DOHH2 (cell line): Measurements from ENCODE around the gene RAP1GAP.

Experiments
- H3F3A ChIP-seq: fragments of 200-600 bp; sonication (generic), shearing (Covaris generic); 2 replicates; pipeline ENCODE4 v1.6.0; 2016; ENCODE audit warnings: antibody characterized with exemption, mild to moderate bottlenecking; ENCODE audit not compliant: control insufficient read depth, insufficient read depth
- H3K27ac ChIP-seq: fragments of 200-600 bp; sonication (generic); 2 replicates; pipeline ENCODE4 v1.5.1; 2014; ENCODE audit warnings: low read depth, mild to moderate bottlenecking, low read length, moderate library complexity
- H3K27me3 ChIP-seq: fragments of 200-600 bp; sonication (generic); 2 replicates; pipeline ENCODE4 v1.6.1; 2014; ENCODE audit warnings: mild to moderate bottlenecking, low read length, mixed read lengths; ENCODE audit not compliant: control insufficient read depth
- H3K36me3 ChIP-seq: fragments of 200-600 bp; sonication (generic); 2 replicates; pipeline ENCODE4 v1.6.1; 2014; ENCODE audit warnings: mild to moderate bottlenecking, low read length, moderate library complexity, mixed read lengths; ENCODE audit not compliant: control insufficient read depth
- H3K4me1 ChIP-seq: fragments of 200-600 bp; sonication (generic); 2 replicates; pipeline ENCODE4 v1.6.1; 2014; ENCODE audit warnings: mild to moderate bottlenecking, low read length, mixed read lengths; ENCODE audit not compliant: control insufficient read depth
- H3K4me2 ChIP-seq: fragments of 200-600 bp; sonication (generic); 2 replicates; pipeline ENCODE4 v1.6.0; 2014; ENCODE audit warnings: mild to moderate bottlenecking, low read length, moderate library complexity
- H3K4me3 ChIP-seq: fragments of 200-600 bp; sonication (generic); 2 replicates; pipeline ENCODE4 v1.5.1; 2014; ENCODE audit warnings: mild to moderate bottlenecking, low read length, mixed read lengths
- H3K79me2 ChIP-seq: fragments of 200-600 bp; sonication (generic); 2 replicates; pipeline ENCODE4 v1.6.1; 2014; ENCODE audit warnings: mild to moderate bottlenecking, low read length, mixed read lengths; ENCODE audit not compliant: control insufficient read depth
- H3K9me2 ChIP-seq: fragments of 200-600 bp; sonication (generic); replicated peaks from 2 replicates; pipeline ENCODE4 v1.6.1; 2014; ENCODE audit warnings: mild to moderate bottlenecking, low read length, mixed read lengths; ENCODE audit not compliant: control insufficient read depth
- H3K9me3 ChIP-seq: fragments of 200-600 bp; sonication (generic); 2 replicates; pipeline ENCODE4 v1.6.1; 2014; ENCODE audit warnings: antibody characterized with exemption, low read length, mixed read lengths; ENCODE audit not compliant: control insufficient read depth, insufficient read depth
- H4K20me1 ChIP-seq: fragments of 200-600 bp; sonication (generic); 2 replicates; pipeline ENCODE4 v1.6.0; 2014; ENCODE audit warnings: low read depth, mild to moderate bottlenecking, antibody characterized with exemption, low read length, moderate library complexity; ENCODE audit not compliant: control insufficient read depth, insufficient read depth
- EZH2phosphoT487 ChIP-seq: fragments of 200-600 bp; sonication (generic); IDR thresholded peaks from 2 replicates; pipeline ENCODE4 v1.6.1; 2017; ENCODE audit warnings: borderline replicate concordance, mild to moderate bottlenecking, antibody characterized with exemption, low read length, moderate library complexity, mixed read lengths
- TF ChIP-seq, protein P1 (sequence below): fragments of 200-600 bp; sonication (generic); IDR thresholded peaks from one replicate; pipeline ENCODE4 v1.5.1; 2014; ENCODE audit warnings: antibody characterized with exemption, mild to moderate bottlenecking, low read depth, low read length; ENCODE audit not compliant: poor library complexity, severe bottlenecking

Gene RAP1GAP

DNA sequence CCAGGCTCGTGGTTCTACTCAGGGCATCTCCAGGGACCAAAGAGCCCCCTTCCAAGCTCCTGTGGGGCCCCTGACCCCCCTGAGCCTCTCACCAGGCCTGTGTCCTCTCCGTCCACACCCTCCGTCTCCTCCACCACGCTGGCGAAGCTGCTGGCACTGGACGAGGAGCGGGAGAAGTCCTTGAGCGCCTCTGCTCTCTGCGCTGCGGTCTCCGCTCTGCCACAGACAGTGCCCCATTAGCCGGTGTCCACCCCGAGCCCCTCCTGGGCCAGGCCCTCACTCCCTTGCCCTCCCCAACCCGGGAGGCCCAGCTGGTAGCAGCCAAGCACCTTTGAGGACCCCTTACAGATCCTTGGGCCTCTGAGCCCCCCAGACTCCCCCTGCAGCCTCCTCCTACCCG, 69.8 kb downstream of the RAP1GAP start:
- Histone ChIP-seq H3K9me2 (no peaks in the 10 kb centered on the region), H4K20me1 (0 out of 2 replicates have a peak, but pooled peaks cover 3% of the 10 kb centered on the region), H3K36me3 (no peaks in the 10 kb centered on the region), H3K27ac (no peak overlapping the region), H3K4me1 (no peaks in the 10 kb centered on the region), H3K79me2 (no peaks in the 10 kb centered on the region), H3K9me3 (no peaks in the 10 kb centered on the region), H3K4me2 (no peak overlapping the region), H3F3A (no peaks in the 10 kb centered on the region), H3K27me3 (no peaks in the 10 kb centered on the region), H3K4me3 (no peak overlapping the region)
- TF ChIP-seq EZH2phosphoT487: no peak
- TF ChIP-seq, protein P1, sequence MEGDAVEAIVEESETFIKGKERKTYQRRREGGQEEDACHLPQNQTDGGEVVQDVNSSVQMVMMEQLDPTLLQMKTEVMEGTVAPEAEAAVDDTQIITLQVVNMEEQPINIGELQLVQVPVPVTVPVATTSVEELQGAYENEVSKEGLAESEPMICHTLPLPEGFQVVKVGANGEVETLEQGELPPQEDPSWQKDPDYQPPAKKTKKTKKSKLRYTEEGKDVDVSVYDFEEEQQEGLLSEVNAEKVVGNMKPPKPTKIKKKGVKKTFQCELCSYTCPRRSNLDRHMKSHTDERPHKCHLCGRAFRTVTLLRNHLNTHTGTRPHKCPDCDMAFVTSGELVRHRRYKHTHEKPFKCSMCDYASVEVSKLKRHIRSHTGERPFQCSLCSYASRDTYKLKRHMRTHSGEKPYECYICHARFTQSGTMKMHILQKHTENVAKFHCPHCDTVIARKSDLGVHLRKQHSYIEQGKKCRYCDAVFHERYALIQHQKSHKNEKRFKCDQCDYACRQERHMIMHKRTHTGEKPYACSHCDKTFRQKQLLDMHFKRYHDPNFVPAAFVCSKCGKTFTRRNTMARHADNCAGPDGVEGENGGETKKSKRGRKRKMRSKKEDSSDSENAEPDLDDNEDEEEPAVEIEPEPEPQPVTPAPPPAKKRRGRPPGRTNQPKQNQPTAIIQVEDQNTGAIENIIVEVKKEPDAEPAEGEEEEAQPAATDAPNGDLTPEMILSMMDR: no peak

DNA sequence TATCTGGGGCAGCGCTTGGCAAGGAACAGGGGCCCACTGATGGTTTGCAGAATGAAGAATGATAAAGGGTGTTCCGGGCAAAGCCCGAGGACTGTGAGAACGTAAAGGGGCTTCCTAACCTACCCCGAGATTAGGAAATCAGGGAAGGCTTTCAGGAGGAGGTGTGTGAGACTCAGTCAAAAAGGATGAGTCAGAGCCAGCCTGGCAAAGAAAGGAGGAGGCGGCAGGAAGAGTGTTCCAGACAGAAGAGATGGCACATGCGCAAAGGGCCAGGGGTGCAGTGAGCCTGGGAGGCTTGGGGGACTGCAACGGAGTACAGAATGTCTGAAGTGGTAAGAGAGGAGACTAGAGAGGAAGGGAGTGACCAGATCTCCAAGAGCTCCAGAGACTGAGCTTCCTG, 70.3 kb downstream of the RAP1GAP start:
- no peaks in the 10 kb centered on the region for H3K9me3 ChIP-seq
- no peak overlapping the region for H3K27ac ChIP-seq
- H3K79me2 ChIP-seq: no peaks in the 10 kb centered on the region
- no peak overlapping the region for H3K4me2 ChIP-seq
- H3K36me3 ChIP-seq: no peaks in the 10 kb centered on the region
- TF ChIP-seq, protein P1: no peak
- TF ChIP-seq EZH2phosphoT487: no peak
- H3K4me3 ChIP-seq: no peak overlapping the region
- 0 out of 2 replicates have a peak, but pooled peaks cover 3% of the 10 kb centered on the region for H4K20me1 ChIP-seq
- no peaks in the 10 kb centered on the region for H3K27me3 ChIP-seq
- no peaks in the 10 kb centered on the region for H3K4me1 ChIP-seq
- H3K9me2 ChIP-seq: no peaks in the 10 kb centered on the region
- no peaks in the 10 kb centered on the region for H3F3A ChIP-seq

DNA sequence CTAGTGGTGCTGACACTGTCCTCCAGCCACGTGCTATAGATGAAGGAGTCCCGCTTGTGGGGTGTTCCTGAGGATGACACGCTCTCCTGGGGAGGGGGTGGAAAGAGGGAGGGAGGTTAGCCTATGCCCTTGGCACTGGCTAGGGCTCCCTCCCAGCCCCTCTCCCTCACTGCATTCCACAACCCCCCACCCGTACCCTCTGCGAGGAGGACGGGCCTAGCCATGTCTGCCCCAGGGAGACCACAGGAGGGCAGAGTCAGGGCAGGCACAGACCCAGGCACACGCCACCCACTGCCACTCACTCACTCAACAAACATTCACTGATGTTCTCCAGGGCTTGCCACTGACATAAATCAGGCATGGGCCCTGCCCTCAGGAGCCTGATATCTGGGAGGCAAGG, 70.7 kb downstream of the RAP1GAP start:
- Histone ChIP-seq H3K9me2 (no peaks in the 10 kb centered on the region), H3K9me3 (no peaks in the 10 kb centered on the region), H3K4me1 (no peaks in the 10 kb centered on the region), H3K27ac (no peak overlapping the region), H4K20me1 (0 out of 2 replicates have a peak, but pooled peaks cover 3% of the 10 kb centered on the region), H3K36me3 (no peaks in the 10 kb centered on the region), H3K27me3 (no peaks in the 10 kb centered on the region), H3K4me3 (no peak overlapping the region), H3F3A (no peaks in the 10 kb centered on the region), H3K4me2 (no peak overlapping the region), H3K79me2 (no peaks in the 10 kb centered on the region)
- TF ChIP-seq, protein P1: no peak
- TF ChIP-seq EZH2phosphoT487: no peak
